Chondrocyte (in vitro differentiated cells): ENCODE measurements around the gene TRAF1. TPM values are rescaled to one million over a fixed set of nuclear protein-coding genes. Genes with fewer than 3 reads are reported as not detected.

Experiments used
- DNase-seq: peaks from one replicate; pipeline ENCODE4 v3.0.0; 2021; ENCODE audit warnings: mixed read lengths, low spot score
- H3K27ac Mint-ChIP-seq: one replicate; pipeline ENCODE4 v1.8.0; 2021; ENCODE audit warnings: mild to moderate bottlenecking, moderate library complexity, mixed read lengths; ENCODE audit not compliant: unreplicated experiment
- H3K27me3 Mint-ChIP-seq: 2 replicates; pipeline ENCODE4 v1.8.0; 2021; ENCODE audit warnings: low read depth, mixed read lengths
- H3K36me3 Mint-ChIP-seq: 2 replicates; pipeline ENCODE4 v1.8.0; 2021; ENCODE audit warnings: low read depth, mixed read lengths
- H3K4me1 Mint-ChIP-seq: 2 replicates; pipeline ENCODE4 v1.8.0; 2021; ENCODE audit warnings: low read depth, mild to moderate bottlenecking, mixed read lengths
- H3K4me3 Mint-ChIP-seq: one replicate; pipeline ENCODE4 v1.8.0; 2021; ENCODE audit warnings: mild to moderate bottlenecking, moderate library complexity, mixed read lengths; ENCODE audit not compliant: unreplicated experiment
- H3K9me3 Mint-ChIP-seq: 2 replicates; pipeline ENCODE4 v1.8.0; 2021; ENCODE audit warnings: low read depth, mixed read lengths
- total RNA-seq: library from RNA; stranded (reverse); gene quantifications from 3 replicates; pipeline ENCODE4 v1.2.1, GENCODE V29; 2021
- TF ChIP-seq, protein P1 (sequence below): fragments of 200-600 bp; sonication (generic); IDR thresholded peaks from 2 replicates; pipeline ENCODE4 v1.5.0; 2021; ENCODE audit warnings: antibody characterized with exemption, mild to moderate bottlenecking, moderate library complexity

TRAF1 gene
- total RNA-seq, 1 donor from 2014 or later: 10.8 TPM

DNA sequence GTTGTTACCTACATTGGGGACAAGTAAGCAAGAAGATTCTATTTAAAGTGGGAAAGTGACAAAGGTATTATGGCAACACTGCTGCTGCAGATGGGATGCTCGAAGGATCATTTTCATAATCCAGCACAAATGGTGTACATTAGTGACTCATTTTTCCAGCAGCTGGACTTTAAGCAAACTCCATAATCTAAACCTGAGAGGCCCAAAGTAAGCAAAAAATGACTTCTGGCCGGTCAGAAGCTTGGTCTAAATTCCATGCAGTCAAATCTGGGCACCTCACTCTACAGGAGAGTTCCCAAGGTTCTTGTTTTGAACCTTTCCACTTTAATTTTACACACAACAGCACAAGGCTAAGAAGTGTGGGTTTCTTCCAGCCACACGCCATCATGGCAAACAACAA lies 43.6 kb upstream of the TRAF1 start:
- H3K36me3 Mint-ChIP-seq: no peaks in the 10 kb centered on the region
- no peak for DNase-seq
- peaks cover 26% of the 10 kb centered on the region for H3K4me1 Mint-ChIP-seq
- H3K9me3 Mint-ChIP-seq: no peaks in the 10 kb centered on the region
- no peak overlapping the region for H3K27ac Mint-ChIP-seq
- no peak overlapping the region for H3K4me3 Mint-ChIP-seq
- H3K27me3 Mint-ChIP-seq: no peaks in the 10 kb centered on the region
- TF ChIP-seq, protein P1, sequence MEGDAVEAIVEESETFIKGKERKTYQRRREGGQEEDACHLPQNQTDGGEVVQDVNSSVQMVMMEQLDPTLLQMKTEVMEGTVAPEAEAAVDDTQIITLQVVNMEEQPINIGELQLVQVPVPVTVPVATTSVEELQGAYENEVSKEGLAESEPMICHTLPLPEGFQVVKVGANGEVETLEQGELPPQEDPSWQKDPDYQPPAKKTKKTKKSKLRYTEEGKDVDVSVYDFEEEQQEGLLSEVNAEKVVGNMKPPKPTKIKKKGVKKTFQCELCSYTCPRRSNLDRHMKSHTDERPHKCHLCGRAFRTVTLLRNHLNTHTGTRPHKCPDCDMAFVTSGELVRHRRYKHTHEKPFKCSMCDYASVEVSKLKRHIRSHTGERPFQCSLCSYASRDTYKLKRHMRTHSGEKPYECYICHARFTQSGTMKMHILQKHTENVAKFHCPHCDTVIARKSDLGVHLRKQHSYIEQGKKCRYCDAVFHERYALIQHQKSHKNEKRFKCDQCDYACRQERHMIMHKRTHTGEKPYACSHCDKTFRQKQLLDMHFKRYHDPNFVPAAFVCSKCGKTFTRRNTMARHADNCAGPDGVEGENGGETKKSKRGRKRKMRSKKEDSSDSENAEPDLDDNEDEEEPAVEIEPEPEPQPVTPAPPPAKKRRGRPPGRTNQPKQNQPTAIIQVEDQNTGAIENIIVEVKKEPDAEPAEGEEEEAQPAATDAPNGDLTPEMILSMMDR: no peak

- TF ChIP-seq, protein P1: no peak
- no peaks in the 10 kb centered on the region for H3K9me3 Mint-ChIP-seq
- H3K4me3 Mint-ChIP-seq: no peak overlapping the region
- DNase-seq: no peak
- no peaks in the 10 kb centered on the region for H3K27me3 Mint-ChIP-seq
- H3K36me3 Mint-ChIP-seq: peaks cover 8% of the 10 kb centered on the region
- peak overlapping the region; percentile 62 for H3K27ac Mint-ChIP-seq
- peaks cover 22% of the 10 kb centered on the region for H3K4me1 Mint-ChIP-seq
Observed at GRCh38 chr9:120966013-120966369, 39.4 kb upstream of the TRAF1 start.

DNA sequence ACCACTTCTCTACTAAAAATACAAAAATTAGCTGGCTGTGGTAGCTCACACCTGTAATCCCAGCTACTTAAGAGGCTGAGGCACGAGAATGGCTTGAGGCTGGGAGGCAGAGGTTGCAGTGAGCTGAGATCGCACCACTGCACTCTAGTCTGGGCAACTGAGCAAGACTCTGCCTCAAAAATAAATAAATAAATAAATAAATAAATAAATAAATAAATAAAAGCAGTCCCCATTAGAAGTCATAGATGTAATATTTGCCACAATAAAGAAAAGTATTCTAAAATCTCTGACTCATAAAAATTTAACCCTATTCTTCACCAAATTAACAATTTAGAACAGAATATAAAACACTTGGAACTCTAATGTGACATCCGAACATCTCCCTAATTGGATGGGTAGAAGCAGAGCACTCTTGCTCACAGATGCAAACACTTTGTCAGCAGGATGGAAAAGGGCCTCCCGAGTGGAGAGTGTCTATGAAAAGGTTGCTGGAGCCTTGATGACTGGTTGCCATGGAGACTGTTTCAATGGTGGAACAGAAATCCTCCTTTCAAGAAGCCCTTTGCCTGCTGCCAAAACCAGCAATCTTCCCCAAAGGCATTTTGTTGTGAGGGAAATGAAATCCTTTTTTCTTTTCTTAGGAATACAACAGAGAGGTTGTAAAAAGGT lies 38.9 kb upstream of the TRAF1 start:
- no peak overlapping the region for H3K4me3 Mint-ChIP-seq
- no peaks in the 10 kb centered on the region for H3K9me3 Mint-ChIP-seq
- TF ChIP-seq, protein P1: no peak
- no peak for DNase-seq
- H3K36me3 Mint-ChIP-seq: peaks cover 8% of the 10 kb centered on the region
- H3K27ac Mint-ChIP-seq: peak overlapping the region; percentile 62
- H3K27me3 Mint-ChIP-seq: no peaks in the 10 kb centered on the region
- peaks cover 20% of the 10 kb centered on the region for H3K4me1 Mint-ChIP-seq

DNA sequence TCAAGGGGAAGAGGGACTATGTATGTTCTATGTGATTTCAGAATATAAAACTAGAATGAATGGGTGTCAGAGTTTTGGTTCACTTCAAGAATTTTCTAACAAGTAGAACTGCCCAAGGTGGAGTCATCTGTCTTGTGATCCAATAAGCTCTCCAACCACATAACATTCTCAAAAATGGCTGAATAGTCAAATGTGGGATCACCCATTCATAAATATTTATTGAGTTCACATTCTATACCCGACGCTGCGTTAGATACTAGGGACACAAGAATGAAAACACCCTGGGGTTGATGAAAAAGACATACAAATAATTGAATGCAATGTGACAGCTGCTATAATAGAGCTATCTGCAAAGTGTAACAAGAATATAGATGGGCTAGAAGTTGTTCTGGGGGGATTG lies 35.3 kb upstream of the TRAF1 start:
- H3K27me3 Mint-ChIP-seq: no peaks in the 10 kb centered on the region
- H3K4me3 Mint-ChIP-seq: no peak overlapping the region
- TF ChIP-seq, protein P1: no peak
- no peak overlapping the region for H3K27ac Mint-ChIP-seq
- H3K36me3 Mint-ChIP-seq: peaks cover 11% of the 10 kb centered on the region
- H3K4me1 Mint-ChIP-seq: peaks cover 14% of the 10 kb centered on the region
- H3K9me3 Mint-ChIP-seq: no peaks in the 10 kb centered on the region
- no peak for DNase-seq

DNA sequence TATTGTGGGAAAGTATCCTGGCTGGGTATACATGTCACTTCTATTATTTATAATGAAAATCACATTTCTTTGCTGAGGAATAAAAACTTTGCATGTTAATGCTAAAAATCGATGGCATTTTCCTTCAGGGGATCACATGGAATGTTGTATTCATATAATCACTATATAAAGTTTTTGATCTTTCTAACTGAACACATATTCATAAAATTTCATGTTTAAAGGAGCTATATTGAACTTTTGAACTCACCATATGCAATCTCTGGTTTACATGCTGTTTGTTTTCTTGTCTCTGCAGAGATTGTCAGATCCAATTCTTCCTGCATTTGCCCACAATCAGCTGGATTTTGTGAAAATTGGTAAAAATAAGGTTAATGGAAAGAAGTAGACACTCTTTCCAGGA lies 33.4 kb upstream of the TRAF1 start:
- Mint-ChIP-seq H3K4me1 (no peaks in the 10 kb centered on the region), H3K9me3 (no peaks in the 10 kb centered on the region), H3K27ac (no peak overlapping the region), H3K4me3 (no peak overlapping the region), H3K27me3 (no peaks in the 10 kb centered on the region), H3K36me3 (peaks cover 11% of the 10 kb centered on the region)
- TF ChIP-seq, protein P1: no peak
- DNase-seq: no peak
